Peyer's patch (tissue), 4 donors: ENCODE results near the gene MIAT. TPM values are rescaled to one million over a fixed set of nuclear protein-coding genes. Genes with fewer than 3 reads are reported as not detected.

Experiments used
- DNase-seq, 3 donors: peaks; one replicate each; pipeline ENCODE4 v3.0.0-alpha.2; 2017 to 2019
- H3K27ac ChIP-seq, 4 donors: fragments of 200-600 bp; sonication (generic); one replicate each; pipeline ENCODE4 v1.5.1; 2016 to 2019
- H3K27me3 ChIP-seq, 2 donors: fragments of 200-600 bp; sonication (generic); one replicate each; pipeline ENCODE4 v1.5.1; 2019
- H3K36me3 ChIP-seq, 3 donors: fragments of 200-600 bp; sonication (generic); one replicate each; pipeline ENCODE4 v1.5.1; 2016 to 2019
- H3K4me1 ChIP-seq, 4 donors: fragments of 200-600 bp; sonication (generic); one replicate each; pipeline ENCODE4 v1.5.1; 2016 to 2019
- H3K4me3 ChIP-seq, 4 donors: fragments of 200-600 bp; sonication (generic); 1 replicate in 3 of 4; 2 replicates in 1 of 4; pipeline ENCODE4 v1.5.1; 2016 to 2019; ENCODE audit warnings: mild to moderate bottlenecking in 1 of 4
- H3K9me3 ChIP-seq, 4 donors: fragments of 200-600 bp; sonication (generic); one replicate each; pipeline ENCODE4 v1.5.1; 2016 to 2019; ENCODE audit warnings: mild to moderate bottlenecking in 1 of 4
- CTCF ChIP-seq, 6 experiments: fragments of 450-650 bp in 4 of 6; fragments of 200-600 bp in 2 of 6; sonication (generic) in 1 of 6; IDR thresholded peaks; one replicate each; pipeline ENCODE4 v1.5.1; 2017 to 2019; ENCODE audit warnings: antibody characterized with exemption in 6 of 6, mild to moderate bottlenecking in 3 of 6, moderate library complexity in 1 of 6
- POLR2A ChIP-seq, 2 donors: fragments of 450-650 bp; IDR thresholded peaks; one replicate each; pipeline ENCODE4 v1.5.1; 2017; ENCODE audit warnings: antibody characterized with exemption in 2 of 2, mild to moderate bottlenecking in 2 of 2, moderate library complexity in 2 of 2
- total RNA-seq, 4 donors: library from RNA; depleted of rRNA; stranded (reverse); fragments of >200 nt; gene quantifications; one replicate each; pipeline ENCODE4 v1.1.0, GENCODE V29; 2016

MIAT gene
- total RNA-seq, 4 donors from 2014 or later = 2.5 to 31.4 (median 5.9) TPM

- no peak for DNase-seq
- H3K36me3 ChIP-seq = no peaks in the 10 kb centered on the region
- no peak for TF ChIP-seq CTCF (IDR thresholded peaks at IDR 0.05)
- TF ChIP-seq POLR2A (IDR thresholded peaks at IDR 0.05) = no peak
- H3K4me1 ChIP-seq = peaks cover 0 to 15% (median 6%) of the 10 kb centered on the region in 4 donors
- no peaks in the 10 kb centered on the region for H3K9me3 ChIP-seq
- no peaks in the 10 kb centered on the region for H3K27me3 ChIP-seq
- no peak overlapping the region for H3K27ac ChIP-seq
- no peak overlapping the region for H3K4me3 ChIP-seq
Measured at GRCh38 chr22:26646158-26646557, 11.2 kb upstream of the MIAT start.

- H3K9me3 ChIP-seq = no peaks in the 10 kb centered on the region
Measured at GRCh38 chr22:26648011-26648497, 9.3 kb upstream of the MIAT start.

GRCh38 chr22:26648528-26649388 is 8.6 kb upstream of the MIAT start:
- no peak overlapping the region for H3K27ac ChIP-seq
- no peak for TF ChIP-seq POLR2A (IDR thresholded peaks at IDR 0.05)
- no peak for TF ChIP-seq CTCF (IDR thresholded peaks at IDR 0.05)
- no peak for DNase-seq
- H3K4me3 ChIP-seq = no peak overlapping the region
- no peaks in the 10 kb centered on the region for H3K36me3 ChIP-seq
- H3K9me3 ChIP-seq = no peaks in the 10 kb centered on the region
- H3K4me1 ChIP-seq = peaks cover 0 to 5% (median 2%) of the 10 kb centered on the region in 4 donors
- H3K27me3 ChIP-seq = no peaks in the 10 kb centered on the region

More at GRCh38 chr22:26648011-26648497, 9.3 kb upstream of the MIAT start:
- DNase-seq = peak in 2 of 3 donors; percentile 38 to 62
- H3K36me3 ChIP-seq = no peaks in the 10 kb centered on the region
- TF ChIP-seq CTCF (IDR thresholded peaks at IDR 0.05) (no peak), POLR2A (IDR thresholded peaks at IDR 0.05) (no peak)
- no peaks in the 10 kb centered on the region for H3K27me3 ChIP-seq
- H3K4me3 ChIP-seq = no peak overlapping the region
- peak overlapping the region in 1 of 4 donors; percentile 18 for H3K27ac ChIP-seq
- H3K4me1 ChIP-seq = peaks cover 0 to 6% (median 4%) of the 10 kb centered on the region in 4 donors

- no peak overlapping the region for H3K4me3 ChIP-seq
- H3K27me3 ChIP-seq = no peaks in the 10 kb centered on the region
- H3K4me1 ChIP-seq = no peaks in the 10 kb centered on the region
- DNase-seq = no peak
- H3K36me3 ChIP-seq = no peaks in the 10 kb centered on the region
- H3K9me3 ChIP-seq = no peaks in the 10 kb centered on the region
- no peak for TF ChIP-seq POLR2A (IDR thresholded peaks at IDR 0.05)
- TF ChIP-seq CTCF (IDR thresholded peaks at IDR 0.05) = no peak
- H3K27ac ChIP-seq = no peak overlapping the region
Measured at GRCh38 chr22:26650722-26651421, 6.5 kb upstream of the MIAT start.

GRCh38 chr22:26651815-26652214 is 5.6 kb upstream of the MIAT start:
- Histone ChIP-seq H3K9me3 (no peaks in the 10 kb centered on the region), H3K4me1 (no peaks in the 10 kb centered on the region), H3K27ac (no peak overlapping the region), H3K4me3 (no peak overlapping the region), H3K27me3 (peaks cover 0 to under 1% of the 10 kb centered on the region in 2 donors), H3K36me3 (no peaks in the 10 kb centered on the region)
- DNase-seq = no peak
- TF ChIP-seq POLR2A (IDR thresholded peaks at IDR 0.05) (no peak), CTCF (IDR thresholded peaks at IDR 0.05) (no peak)
